ENCODE data around the gene KLHL6. TPM values are rescaled to one million over a fixed set of nuclear protein-coding genes. Genes with fewer than 3 reads are reported as not detected.
"Not testable (repeated sequence)": the region's sequence is repeated elsewhere in the genome, so short reads cannot be mapped to it uniquely, and the experiment has no call there.

KLHL6 gene
- total and polyA plus RNA-seq, 4 donors, result 0.42 to 3.8 (median 1.0) TPM

- Histone ChIP-seq H3K4me3 (ENCODE audit: low read depth in 1 of 3, low read length in 3 of 3) (no peak overlapping the region), H3K4me1 (ENCODE audit: control insufficient read depth in 4 of 4, insufficient read depth in 4 of 4, low read length in 3 of 4) (peaks cover 0 to 4% (median 0%) of the 10 kb centered on the region in 4 donors), H3K27ac (ENCODE audit: low read depth in 1 of 2, low read length in 2 of 2) (no peak overlapping the region), H3K36me3 (ENCODE audit: control insufficient read depth in 4 of 4, insufficient read depth in 3 of 4, low read depth in 1 of 4, low read length in 3 of 4) (no peaks in the 10 kb centered on the region), H3K27me3 (ENCODE audit: control insufficient read depth in 4 of 4, insufficient read depth in 4 of 4, low read length in 3 of 4) (no peaks in the 10 kb centered on the region), H3K9me3 (ENCODE audit: control insufficient read depth in 4 of 4, low read length in 3 of 4) (no peaks in the 10 kb centered on the region), H3K9ac (ENCODE audit: low read depth in 1 of 2, low read length in 2 of 2) (no peak overlapping the region)
- DNase-seq (ENCODE audit: low spot score), result no peak
- TF ChIP-seq GABPA (IDR thresholded peaks at IDR 0.05 in 1 of 2, conservative IDR thresholded peaks at IDR 0.05 in 1 of 2) (no peak), ATF3 (IDR thresholded peaks at IDR 0.05) (no peak), EGR1 (IDR thresholded peaks at IDR 0.05; ENCODE audit: low read depth in 2 of 2) (no peak)
- 79% methylated on average over 6 of the region's 6 CpGs for WGBS
These were observed 42.3 kb downstream of the KLHL6 start for GRCh38 chr3:183513046-183513706.

DNA sequence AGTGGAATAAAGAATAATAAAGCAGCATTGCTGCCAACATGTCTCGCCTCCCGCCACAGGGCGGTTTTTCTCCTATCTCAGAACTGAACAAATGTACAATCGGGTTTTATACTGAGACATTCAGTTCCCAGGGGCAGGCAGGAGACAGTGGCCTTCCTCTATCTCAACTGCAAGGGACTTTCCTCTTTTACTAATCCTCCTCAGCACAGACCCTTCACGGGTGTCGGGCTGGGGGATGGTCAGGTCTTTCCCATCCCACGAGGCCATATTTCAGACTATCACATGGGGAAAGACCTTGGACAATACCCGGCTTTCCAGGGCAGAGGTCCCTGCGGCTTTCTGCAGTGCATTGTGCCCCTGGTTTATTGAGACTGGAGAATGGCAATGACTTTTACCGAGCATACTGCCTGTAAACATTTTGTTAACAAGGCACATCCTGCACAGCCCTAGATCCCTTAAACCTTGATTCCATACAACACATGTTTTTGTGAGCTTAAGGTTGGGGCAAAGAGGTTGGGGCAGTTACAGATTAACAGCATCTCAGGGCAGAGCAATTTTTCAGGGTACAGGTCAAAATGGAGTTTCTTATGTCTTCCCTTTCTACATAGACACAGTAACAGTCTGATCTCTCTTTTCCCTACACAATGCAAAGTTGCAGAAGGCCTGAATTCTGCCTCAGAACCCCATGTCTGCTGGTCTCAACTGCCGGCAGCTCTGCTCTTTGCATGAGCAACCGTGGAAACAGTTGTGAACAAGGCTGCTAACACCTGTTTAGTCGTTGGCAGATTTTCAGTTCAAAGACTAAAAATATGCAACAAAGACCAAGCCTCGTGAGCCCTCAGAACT lies 44.0 kb downstream of the KLHL6 start:
- H3K27me3 ChIP-seq (ENCODE audit: control insufficient read depth in 4 of 4, insufficient read depth in 4 of 4, low read length in 3 of 4); H3K9ac ChIP-seq (ENCODE audit: low read depth in 1 of 2, low read length in 2 of 2); DNase-seq (ENCODE audit: low spot score); H3K36me3 ChIP-seq (ENCODE audit: control insufficient read depth in 4 of 4, insufficient read depth in 3 of 4, low read depth in 1 of 4, low read length in 3 of 4); H3K4me1 ChIP-seq (ENCODE audit: control insufficient read depth in 4 of 4, insufficient read depth in 4 of 4, low read length in 3 of 4); H3K4me3 ChIP-seq (ENCODE audit: low read depth in 1 of 3, low read length in 3 of 3); H3K9me3 ChIP-seq (ENCODE audit: control insufficient read depth in 4 of 4, low read length in 3 of 4); H3K27ac ChIP-seq (ENCODE audit: low read depth in 1 of 2, low read length in 2 of 2): not testable (repeated sequence)
- 65% methylated on average over 14 of the region's 14 CpGs for WGBS

DNA sequence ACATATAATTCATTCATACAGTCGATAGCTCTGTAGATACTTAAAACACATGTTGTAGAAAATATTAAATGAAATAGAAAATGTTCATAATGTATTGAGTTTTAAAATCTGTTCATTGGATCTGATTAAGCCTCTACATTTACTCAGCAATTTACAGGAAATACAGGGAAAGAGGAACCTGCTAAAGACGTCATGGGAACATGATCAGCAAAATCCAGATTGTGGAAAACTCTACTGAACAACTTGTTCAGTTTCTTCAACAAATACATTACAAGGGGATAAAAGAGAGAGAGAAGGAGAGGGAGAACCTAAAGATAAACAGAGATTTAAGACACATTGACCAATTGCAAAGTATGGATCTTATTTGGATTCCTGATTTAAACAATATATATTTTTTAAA lies 46.7 kb downstream of the KLHL6 start:
- DNase-seq (ENCODE audit: low spot score), result no peak
- Histone ChIP-seq H3K27me3 (ENCODE audit: control insufficient read depth in 4 of 4, insufficient read depth in 4 of 4, low read length in 3 of 4) (no peaks in the 10 kb centered on the region), H3K9me3 (ENCODE audit: control insufficient read depth in 4 of 4, low read length in 3 of 4) (no peaks in the 10 kb centered on the region), H3K27ac (ENCODE audit: low read depth in 1 of 2, low read length in 2 of 2) (no peak overlapping the region), H3K36me3 (ENCODE audit: control insufficient read depth in 4 of 4, insufficient read depth in 3 of 4, low read depth in 1 of 4, low read length in 3 of 4) (no peaks in the 10 kb centered on the region), H3K4me1 (ENCODE audit: control insufficient read depth in 4 of 4, insufficient read depth in 4 of 4, low read length in 3 of 4) (peaks cover 0 to 4% (median 0%) of the 10 kb centered on the region in 4 donors), H3K4me3 (ENCODE audit: low read depth in 1 of 3, low read length in 3 of 3) (no peak overlapping the region), H3K9ac (ENCODE audit: low read depth in 1 of 2, low read length in 2 of 2) (no peak overlapping the region)
- WGBS, result 83% methylated on average over 2 of the region's 2 CpGs
- TF ChIP-seq, protein P1, sequence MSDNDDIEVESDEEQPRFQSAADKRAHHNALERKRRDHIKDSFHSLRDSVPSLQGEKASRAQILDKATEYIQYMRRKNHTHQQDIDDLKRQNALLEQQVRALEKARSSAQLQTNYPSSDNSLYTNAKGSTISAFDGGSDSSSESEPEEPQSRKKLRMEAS (IDR thresholded peaks at IDR 0.05), result no peak
- TF ChIP-seq RAD21 (IDR thresholded peaks at IDR 0.05) (no peak), NR2F2 (IDR thresholded peaks at IDR 0.05) (no peak), RXRA (IDR thresholded peaks at IDR 0.05) (no peak), ATF3 (IDR thresholded peaks at IDR 0.05) (no peak), TAF1 (conservative IDR thresholded peaks at IDR 0.05) (no peak), YY1 (IDR thresholded peaks at IDR 0.05) (no peak), HNF4A (conservative IDR thresholded peaks at IDR 0.05) (no peak)
- TF ChIP-seq, protein P2, sequence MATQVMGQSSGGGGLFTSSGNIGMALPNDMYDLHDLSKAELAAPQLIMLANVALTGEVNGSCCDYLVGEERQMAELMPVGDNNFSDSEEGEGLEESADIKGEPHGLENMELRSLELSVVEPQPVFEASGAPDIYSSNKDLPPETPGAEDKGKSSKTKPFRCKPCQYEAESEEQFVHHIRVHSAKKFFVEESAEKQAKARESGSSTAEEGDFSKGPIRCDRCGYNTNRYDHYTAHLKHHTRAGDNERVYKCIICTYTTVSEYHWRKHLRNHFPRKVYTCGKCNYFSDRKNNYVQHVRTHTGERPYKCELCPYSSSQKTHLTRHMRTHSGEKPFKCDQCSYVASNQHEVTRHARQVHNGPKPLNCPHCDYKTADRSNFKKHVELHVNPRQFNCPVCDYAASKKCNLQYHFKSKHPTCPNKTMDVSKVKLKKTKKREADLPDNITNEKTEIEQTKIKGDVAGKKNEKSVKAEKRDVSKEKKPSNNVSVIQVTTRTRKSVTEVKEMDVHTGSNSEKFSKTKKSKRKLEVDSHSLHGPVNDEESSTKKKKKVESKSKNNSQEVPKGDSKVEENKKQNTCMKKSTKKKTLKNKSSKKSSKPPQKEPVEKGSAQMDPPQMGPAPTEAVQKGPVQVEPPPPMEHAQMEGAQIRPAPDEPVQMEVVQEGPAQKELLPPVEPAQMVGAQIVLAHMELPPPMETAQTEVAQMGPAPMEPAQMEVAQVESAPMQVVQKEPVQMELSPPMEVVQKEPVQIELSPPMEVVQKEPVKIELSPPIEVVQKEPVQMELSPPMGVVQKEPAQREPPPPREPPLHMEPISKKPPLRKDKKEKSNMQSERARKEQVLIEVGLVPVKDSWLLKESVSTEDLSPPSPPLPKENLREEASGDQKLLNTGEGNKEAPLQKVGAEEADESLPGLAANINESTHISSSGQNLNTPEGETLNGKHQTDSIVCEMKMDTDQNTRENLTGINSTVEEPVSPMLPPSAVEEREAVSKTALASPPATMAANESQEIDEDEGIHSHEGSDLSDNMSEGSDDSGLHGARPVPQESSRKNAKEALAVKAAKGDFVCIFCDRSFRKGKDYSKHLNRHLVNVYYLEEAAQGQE (IDR thresholded peaks at IDR 0.05), result no peak

Data from liver (tissue), 9 donors.